ENCODE results near the gene GOLGA5. TPM values are rescaled to one million over a fixed set of nuclear protein-coding genes. Genes with fewer than 3 reads are reported as not detected.

GOLGA5 gene
- total and polyA plus RNA-seq, 2 of the 13 experiments (the other 11 are each of a cell fraction or from before 2014, with no cell fraction given): 31.0 to 40.0 TPM

- FAIRE-seq (no peak), DNase-seq (ENCODE audit: low spot score) (no peak), ATAC-seq (no peak)
- TF ChIP-seq MTA3 (CRISPR knock-in tag; IDR thresholded peaks at IDR 0.05) (no peak), ZMAT3 (CRISPR knock-in tag; conservative IDR thresholded peaks at IDR 0.05) (no peak), MAFK (conservative IDR thresholded peaks at IDR 0.05 in 1 of 2, IDR thresholded peaks at IDR 0.05 in 1 of 2; ENCODE audit: low read length in 2 of 2) (no peak), ZBTB37 (CRISPR knock-in tag; IDR thresholded peaks at IDR 0.05) (no peak), ZNF362 (CRISPR knock-in tag; IDR thresholded peaks at IDR 0.05; ENCODE audit: borderline replicate concordance) (no peak), SIN3B (IDR thresholded peaks at IDR 0.05; ENCODE audit: low read length) (no peak), ZNF3 (CRISPR knock-in tag; IDR thresholded peaks at IDR 0.05) (no peak), MEIS2 (CRISPR knock-in tag; IDR thresholded peaks at IDR 0.05) (no peak), KLF16 (CRISPR knock-in tag; IDR thresholded peaks at IDR 0.05) (no peak)
- TF ChIP-seq, protein P1, sequence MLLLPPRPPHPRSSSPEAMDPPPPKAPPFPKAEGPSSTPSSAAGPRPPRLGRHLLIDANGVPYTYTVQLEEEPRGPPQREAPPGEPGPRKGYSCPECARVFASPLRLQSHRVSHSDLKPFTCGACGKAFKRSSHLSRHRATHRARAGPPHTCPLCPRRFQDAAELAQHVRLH (CRISPR knock-in tag; IDR thresholded peaks at IDR 0.05; ENCODE audit: borderline replicate concordance, low read depth): no peak
- TF ChIP-seq, protein P2, sequence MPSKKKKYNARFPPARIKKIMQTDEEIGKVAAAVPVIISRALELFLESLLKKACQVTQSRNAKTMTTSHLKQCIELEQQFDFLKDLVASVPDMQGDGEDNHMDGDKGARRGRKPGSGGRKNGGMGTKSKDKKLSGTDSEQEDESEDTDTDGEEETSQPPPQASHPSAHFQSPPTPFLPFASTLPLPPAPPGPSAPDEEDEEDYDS (CRISPR knock-in tag; IDR thresholded peaks at IDR 0.05): no peak
- TF ChIP-seq, protein P3, sequence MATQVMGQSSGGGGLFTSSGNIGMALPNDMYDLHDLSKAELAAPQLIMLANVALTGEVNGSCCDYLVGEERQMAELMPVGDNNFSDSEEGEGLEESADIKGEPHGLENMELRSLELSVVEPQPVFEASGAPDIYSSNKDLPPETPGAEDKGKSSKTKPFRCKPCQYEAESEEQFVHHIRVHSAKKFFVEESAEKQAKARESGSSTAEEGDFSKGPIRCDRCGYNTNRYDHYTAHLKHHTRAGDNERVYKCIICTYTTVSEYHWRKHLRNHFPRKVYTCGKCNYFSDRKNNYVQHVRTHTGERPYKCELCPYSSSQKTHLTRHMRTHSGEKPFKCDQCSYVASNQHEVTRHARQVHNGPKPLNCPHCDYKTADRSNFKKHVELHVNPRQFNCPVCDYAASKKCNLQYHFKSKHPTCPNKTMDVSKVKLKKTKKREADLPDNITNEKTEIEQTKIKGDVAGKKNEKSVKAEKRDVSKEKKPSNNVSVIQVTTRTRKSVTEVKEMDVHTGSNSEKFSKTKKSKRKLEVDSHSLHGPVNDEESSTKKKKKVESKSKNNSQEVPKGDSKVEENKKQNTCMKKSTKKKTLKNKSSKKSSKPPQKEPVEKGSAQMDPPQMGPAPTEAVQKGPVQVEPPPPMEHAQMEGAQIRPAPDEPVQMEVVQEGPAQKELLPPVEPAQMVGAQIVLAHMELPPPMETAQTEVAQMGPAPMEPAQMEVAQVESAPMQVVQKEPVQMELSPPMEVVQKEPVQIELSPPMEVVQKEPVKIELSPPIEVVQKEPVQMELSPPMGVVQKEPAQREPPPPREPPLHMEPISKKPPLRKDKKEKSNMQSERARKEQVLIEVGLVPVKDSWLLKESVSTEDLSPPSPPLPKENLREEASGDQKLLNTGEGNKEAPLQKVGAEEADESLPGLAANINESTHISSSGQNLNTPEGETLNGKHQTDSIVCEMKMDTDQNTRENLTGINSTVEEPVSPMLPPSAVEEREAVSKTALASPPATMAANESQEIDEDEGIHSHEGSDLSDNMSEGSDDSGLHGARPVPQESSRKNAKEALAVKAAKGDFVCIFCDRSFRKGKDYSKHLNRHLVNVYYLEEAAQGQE (IDR thresholded peaks at IDR 0.05; ENCODE audit: borderline replicate concordance in 1 of 2, low read depth in 1 of 2, low read length in 2 of 2): no peak
- H3K27ac ChIP-seq (ENCODE audit: extremely low read length, insufficient read depth, low read length): no peak overlapping the region
- intact Hi-C loops (cut with micrococcal nuclease; ENCODE audit: unreplicated experiment) (no loop called here), in situ Hi-C loops (cut with HindIII; ENCODE audit: extremely low pct_ligation_motif_present, low pct_unique_long_range_greater_than_20kb) (no loop called here)
- H3K4me3 ChIP-seq (replicated peaks in 1 of 3; ENCODE audit: insufficient read depth in 1 of 3, low read depth in 2 of 3, low read length in 3 of 3): no peak overlapping the region
- no peak overlapping the region for H3K9ac ChIP-seq (ENCODE audit: insufficient read depth, low read depth, low read length)
- no peak overlapping the region for H2AFZ ChIP-seq (ENCODE audit: low read length)
- no peaks in the 10 kb centered on the region for H3K27me3 ChIP-seq (ENCODE audit: control insufficient read depth in 1 of 2, insufficient read depth in 2 of 2, low read length in 2 of 2)
- ChIA-PET CTCF (ENCODE audit: low intra/inter-chr PET ratio, low total read pairs) (no interaction called here), POLR2A (no interaction called here)
- H3K4me1 ChIP-seq (ENCODE audit: insufficient read depth, low read length): no peaks in the 10 kb centered on the region
- WGBS (ENCODE audit: low lambda C conversion rate): over 99% methylated on average over 3 of the region's 3 CpGs
- peaks cover 40 to 83% of the 10 kb centered on the region in 2 experiments for H3K36me3 ChIP-seq (replicated peaks in 1 of 2; ENCODE audit: control insufficient read depth in 1 of 2, insufficient read depth in 2 of 2, low read length in 2 of 2)
- no peak overlapping the region for H3K4me2 ChIP-seq (ENCODE audit: low read depth, low read length)
- H3K79me2 ChIP-seq (ENCODE audit: insufficient read depth, low read length): no peaks in the 10 kb centered on the region
- TSS peak; percentile 15 for BruUV-seq (replicated peaks)
- no peaks in the 10 kb centered on the region for H3K9me3 ChIP-seq (ENCODE audit: low read length)
- no peaks in the 10 kb centered on the region for H4K20me1 ChIP-seq (ENCODE audit: insufficient read depth, low read length)
Observed at GRCh38 chr14:92813201-92813600, 19.1 kb downstream of the GOLGA5 start.

Data from HepG2 (cell line).